ENCODE data around the gene SGPL1.

GRCh38 chr10:70832852-70833528 lies 17.2 kb downstream of the SGPL1 start:
- TF ChIP-seq POLR2A (IDR thresholded peaks at IDR 0.05): no peak
- no peak for TF ChIP-seq CTCF (IDR thresholded peaks at IDR 0.05)

All from esophagus squamous epithelium (tissue), 4 donors.